ENCODE measurements around the gene KLF12. TPM values are rescaled to one million over a fixed set of nuclear protein-coding genes. Genes with fewer than 3 reads are reported as not detected.

The KLF12 gene
- total and polyA plus RNA-seq, 2 experiments from 2014 or later: 12.8 to 19.8 TPM

- WGBS, 2 experiments (ENCODE audit: low coverage in 1 of 2, low lambda C conversion rate in 2 of 2, missing lambda C conversion rate in 2 of 2): 83 to 84% methylated on average over 1 of the region's 1 CpG
- TF ChIP-seq EZH2phosphoT487 (IDR thresholded peaks at IDR 0.05; ENCODE audit: insufficient read depth, low read depth) (no peak), EZH2 (IDR thresholded peaks at IDR 0.05; ENCODE audit: insufficient read depth, poor library complexity, severe bottlenecking) (no peak)
- Histone ChIP-seq H3K9me2 (ENCODE audit: insufficient read depth) (no peaks in the 10 kb centered on the region), H3K9ac (no peak overlapping the region), H3F3A (ENCODE audit: insufficient read depth) (no peaks in the 10 kb centered on the region), H3K4me2 (ENCODE audit: unreplicated experiment) (no peak overlapping the region), H2AFZ (no peak overlapping the region), H4K20me1 (ENCODE audit: insufficient read depth) (no peaks in the 10 kb centered on the region), H3K36me3 (ENCODE audit: low read depth) (no peaks in the 10 kb centered on the region), H3K4me3 (no peak overlapping the region), H3K79me2 (ENCODE audit: insufficient read depth) (no peaks in the 10 kb centered on the region), H3K9me3 (ENCODE audit: low read depth) (no peaks in the 10 kb centered on the region), H3K27ac (no peak overlapping the region), H3K4me1 (ENCODE audit: insufficient read depth) (no peaks in the 10 kb centered on the region), H3K27me3 (replicated peaks; ENCODE audit: insufficient read depth) (no peaks in the 10 kb centered on the region)
- in situ Hi-C loops (cut with MboI): no loop called here
- DNase-seq: no peak
Observed at GRCh38 chr13:74169676-74170075, 35.5 kb upstream of the KLF12 start.

- Histone ChIP-seq H3K27me3 (replicated peaks; ENCODE audit: insufficient read depth) (no peaks in the 10 kb centered on the region), H3K4me3 (no peak overlapping the region), H3K4me2 (ENCODE audit: unreplicated experiment) (no peak overlapping the region), H2AFZ (0 out of 2 replicates have a peak overlapping the region, but pooled peaks have one; percentile 32), H3K9me2 (ENCODE audit: insufficient read depth) (no peaks in the 10 kb centered on the region), H4K20me1 (ENCODE audit: insufficient read depth) (no peaks in the 10 kb centered on the region), H3K4me1 (ENCODE audit: insufficient read depth) (no peaks in the 10 kb centered on the region), H3K79me2 (ENCODE audit: insufficient read depth) (no peaks in the 10 kb centered on the region), H3K9ac (no peak overlapping the region), H3F3A (ENCODE audit: insufficient read depth) (no peaks in the 10 kb centered on the region), H3K9me3 (ENCODE audit: low read depth) (no peaks in the 10 kb centered on the region), H3K27ac (no peak overlapping the region), H3K36me3 (ENCODE audit: low read depth) (no peaks in the 10 kb centered on the region)
- no peak for DNase-seq
- 66 to 67% methylated on average over 4 of the region's 4 CpGs for WGBS, 2 experiments (ENCODE audit: low coverage in 1 of 2, low lambda C conversion rate in 2 of 2, missing lambda C conversion rate in 2 of 2)
- in situ Hi-C loops (cut with MboI): no loop called here
- TF ChIP-seq EZH2phosphoT487 (IDR thresholded peaks at IDR 0.05; ENCODE audit: insufficient read depth, low read depth) (no peak), EZH2 (IDR thresholded peaks at IDR 0.05; ENCODE audit: insufficient read depth, poor library complexity, severe bottlenecking) (no peak)
Observed at GRCh38 chr13:74168263-74168675, 34.1 kb upstream of the KLF12 start.

- 90 to 91% methylated on average over 6 of the region's 6 CpGs for WGBS, 2 experiments (ENCODE audit: low coverage in 1 of 2, low lambda C conversion rate in 2 of 2, missing lambda C conversion rate in 2 of 2)
- DNase-seq: no peak
- Histone ChIP-seq H3K79me2 (ENCODE audit: insufficient read depth) (no peaks in the 10 kb centered on the region), H3K4me2 (ENCODE audit: unreplicated experiment) (no peak overlapping the region), H3K9me3 (ENCODE audit: low read depth) (no peaks in the 10 kb centered on the region), H3F3A (ENCODE audit: insufficient read depth) (no peaks in the 10 kb centered on the region), H3K36me3 (ENCODE audit: low read depth) (no peaks in the 10 kb centered on the region), H2AFZ (no peak overlapping the region), H3K9ac (no peak overlapping the region), H4K20me1 (ENCODE audit: insufficient read depth) (no peaks in the 10 kb centered on the region), H3K27me3 (replicated peaks; ENCODE audit: insufficient read depth) (no peaks in the 10 kb centered on the region), H3K4me3 (no peak overlapping the region), H3K27ac (no peak overlapping the region), H3K9me2 (ENCODE audit: insufficient read depth) (no peaks in the 10 kb centered on the region), H3K4me1 (ENCODE audit: insufficient read depth) (no peaks in the 10 kb centered on the region)
- in situ Hi-C loops (cut with MboI): no loop called here
- TF ChIP-seq EZH2phosphoT487 (IDR thresholded peaks at IDR 0.05; ENCODE audit: insufficient read depth, low read depth) (no peak), EZH2 (IDR thresholded peaks at IDR 0.05; ENCODE audit: insufficient read depth, poor library complexity, severe bottlenecking) (no peak)
Observed at GRCh38 chr13:74166261-74167004, 32.2 kb upstream of the KLF12 start.

GRCh38 chr13:74162782-74163181, 28.6 kb upstream of the KLF12 start:
- Histone ChIP-seq H3K27me3 (replicated peaks; ENCODE audit: insufficient read depth) (no peaks in the 10 kb centered on the region), H3K9me3 (ENCODE audit: low read depth) (no peaks in the 10 kb centered on the region), H2AFZ (no peak overlapping the region), H4K20me1 (ENCODE audit: insufficient read depth) (no peaks in the 10 kb centered on the region), H3K4me3 (no peak overlapping the region), H3K27ac (no peak overlapping the region), H3K4me1 (ENCODE audit: insufficient read depth) (no peaks in the 10 kb centered on the region), H3K36me3 (ENCODE audit: low read depth) (no peaks in the 10 kb centered on the region), H3K4me2 (ENCODE audit: unreplicated experiment) (no peak overlapping the region), H3F3A (ENCODE audit: insufficient read depth) (no peaks in the 10 kb centered on the region), H3K9me2 (ENCODE audit: insufficient read depth) (no peaks in the 10 kb centered on the region), H3K9ac (no peak overlapping the region), H3K79me2 (ENCODE audit: insufficient read depth) (no peaks in the 10 kb centered on the region)
- WGBS, 2 experiments (ENCODE audit: low coverage in 1 of 2, low lambda C conversion rate in 2 of 2, missing lambda C conversion rate in 2 of 2): 81 to 83% methylated on average over 2 of the region's 2 CpGs
- TF ChIP-seq EZH2 (IDR thresholded peaks at IDR 0.05; ENCODE audit: insufficient read depth, poor library complexity, severe bottlenecking) (no peak), EZH2phosphoT487 (IDR thresholded peaks at IDR 0.05; ENCODE audit: insufficient read depth, low read depth) (no peak)
- DNase-seq: no peak
- in situ Hi-C loops (cut with MboI): no loop called here
